Globus pallidus (tissue), 1 donor: ENCODE measurements around the gene EML4.
A peak's percentile ranks its signal among the peaks of the same experiment; 100 is the strongest.

Experiments
- DNase-seq: peaks from one replicate; pipeline ENCODE4 v3.0.0-alpha.2; 2015; ENCODE audit warnings: low spot score

Gene EML4

GRCh38 chr2:42138163-42139015, 30.8 kb upstream of the EML4 start:
- DNase-seq, result peak; percentile 50

- DNase-seq, result no peak
Observed at GRCh38 chr2:42139101-42139500, 30.1 kb upstream of the EML4 start.

DNA sequence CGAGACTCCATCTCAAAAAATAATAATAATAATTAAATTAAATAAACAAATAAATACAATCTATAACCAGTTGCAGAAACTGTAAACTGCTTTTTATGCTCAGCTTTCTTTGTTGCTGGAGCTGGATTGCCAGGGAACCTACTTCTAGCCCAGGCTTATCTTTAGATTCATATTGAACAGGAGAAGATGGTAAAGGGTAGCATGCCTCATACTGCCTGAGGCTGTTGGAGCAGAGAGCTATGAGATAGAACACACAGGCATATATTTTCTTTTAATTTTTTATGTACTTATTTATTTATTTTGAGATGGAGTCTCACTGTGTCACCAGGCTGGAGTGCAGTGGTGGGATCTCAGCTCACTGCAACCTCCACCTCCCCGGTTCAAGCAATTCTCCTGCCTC, 28.7 kb upstream of the EML4 start:
- DNase-seq, result no peak

DNA sequence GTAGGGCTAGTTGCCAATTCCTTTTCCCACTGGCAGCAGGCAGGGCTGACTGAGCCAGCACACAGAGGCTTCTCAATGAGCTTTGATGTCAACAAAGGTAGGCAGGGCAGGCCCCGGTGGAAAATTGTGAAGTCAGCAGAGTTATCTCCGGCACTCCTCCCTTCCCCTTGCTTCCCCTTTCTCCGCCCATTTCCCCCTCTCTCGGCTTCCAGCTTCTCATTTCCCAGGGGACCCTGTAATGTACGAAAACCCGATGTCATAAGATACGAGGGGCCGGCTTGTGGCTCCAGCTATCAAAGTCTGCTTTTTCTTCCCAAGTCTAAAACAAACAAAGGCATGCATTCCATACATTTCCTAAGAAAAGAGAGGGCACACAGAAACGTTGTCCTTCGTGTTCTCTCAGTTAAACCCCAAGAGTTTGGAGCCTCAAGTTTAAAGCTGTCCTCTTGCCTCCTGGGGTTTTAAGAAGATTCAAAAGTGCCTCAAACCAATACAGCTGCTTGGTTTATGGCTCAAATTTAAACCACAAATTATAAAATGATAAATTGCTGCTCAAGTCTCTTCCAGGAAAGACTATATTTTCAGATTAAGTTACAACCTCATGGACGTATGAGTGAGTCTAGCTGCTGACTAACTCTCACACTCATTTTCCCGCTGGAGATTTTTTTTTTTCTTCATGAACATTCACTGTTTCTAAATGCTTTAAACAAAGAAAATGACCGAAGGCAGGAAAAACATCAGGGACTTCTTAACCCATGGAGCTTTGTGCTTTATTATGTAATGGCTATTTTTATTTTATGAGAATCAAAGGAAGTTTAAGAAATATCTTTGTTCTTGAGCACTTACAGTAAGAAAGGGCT, 27.2 kb upstream of the EML4 start:
- peak; percentile 41 for DNase-seq

GRCh38 chr2:42142547-42143184, 26.5 kb upstream of the EML4 start:
- no peak for DNase-seq

DNA sequence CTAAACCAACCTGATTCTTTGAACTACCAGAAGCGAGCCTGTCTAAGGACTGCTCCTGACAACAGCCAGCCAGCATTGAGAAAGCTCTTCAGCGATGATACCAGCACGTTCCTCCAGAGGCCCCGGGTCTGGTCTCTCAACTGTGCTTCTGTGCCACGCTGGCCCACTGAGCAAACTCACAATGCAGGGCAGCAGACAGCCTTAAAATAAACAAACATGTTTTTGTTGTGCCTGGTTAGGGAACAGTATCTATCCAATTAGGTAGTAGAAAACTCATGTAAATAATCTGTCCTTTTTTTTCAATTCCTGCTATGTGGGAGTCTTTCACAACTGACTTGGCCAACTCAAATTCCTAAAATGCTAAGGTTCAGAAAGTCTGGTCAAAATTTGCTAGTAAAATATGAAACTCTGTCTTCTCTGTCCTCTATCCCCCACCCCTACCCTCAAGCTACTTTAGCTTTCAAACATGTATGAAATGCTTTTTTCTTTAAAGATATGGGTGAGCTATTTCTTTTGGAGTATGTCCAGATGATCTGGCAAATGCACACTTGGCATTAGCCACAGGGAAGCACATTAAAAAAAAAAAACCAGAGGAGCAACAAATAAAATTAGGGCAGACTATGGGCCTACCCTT, 21.4 kb upstream of the EML4 start:
- no peak for DNase-seq

- DNase-seq, result no peak
Observed at GRCh38 chr2:42150159-42150558, 19.0 kb upstream of the EML4 start.

- DNase-seq, result no peak
Observed at GRCh38 chr2:42153944-42154581, 15.1 kb upstream of the EML4 start.

- DNase-seq, result no peak
Observed at GRCh38 chr2:42156721-42157120, 12.4 kb upstream of the EML4 start.

GRCh38 chr2:42161444-42161843, 7.7 kb upstream of the EML4 start:
- DNase-seq, result no peak

DNA sequence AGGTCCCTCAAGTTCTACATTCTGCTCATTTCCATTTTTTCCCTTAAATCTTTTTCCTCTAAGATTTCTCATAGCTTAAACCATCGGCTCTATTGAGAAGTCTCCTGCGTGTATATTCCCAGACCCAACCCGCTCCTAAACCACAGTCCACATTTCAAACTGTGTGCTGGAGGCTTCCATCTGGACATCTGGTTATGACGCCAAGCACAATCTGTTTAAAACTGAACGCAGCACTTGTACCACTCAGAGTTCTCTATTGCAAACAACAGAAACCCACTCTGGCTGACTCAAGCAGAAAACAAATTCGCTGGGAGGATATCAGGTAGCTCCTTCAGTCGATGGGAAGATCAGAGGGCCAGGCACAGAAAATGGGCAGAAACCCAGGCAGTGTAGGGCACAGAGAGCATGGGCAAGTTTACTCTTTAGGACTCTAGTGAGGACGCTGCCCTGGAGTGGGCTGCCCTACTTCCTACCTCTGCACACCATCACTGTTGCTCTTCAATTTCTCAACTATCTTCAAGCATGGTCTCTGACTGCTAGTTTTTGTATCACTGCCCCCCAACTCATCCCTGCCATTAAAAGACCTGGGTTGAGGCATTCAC, 5.6 kb upstream of the EML4 start:
- no peak for DNase-seq

- no peak for DNase-seq
Observed at GRCh38 chr2:42164046-42164445, 5.1 kb upstream of the EML4 start.

DNA sequence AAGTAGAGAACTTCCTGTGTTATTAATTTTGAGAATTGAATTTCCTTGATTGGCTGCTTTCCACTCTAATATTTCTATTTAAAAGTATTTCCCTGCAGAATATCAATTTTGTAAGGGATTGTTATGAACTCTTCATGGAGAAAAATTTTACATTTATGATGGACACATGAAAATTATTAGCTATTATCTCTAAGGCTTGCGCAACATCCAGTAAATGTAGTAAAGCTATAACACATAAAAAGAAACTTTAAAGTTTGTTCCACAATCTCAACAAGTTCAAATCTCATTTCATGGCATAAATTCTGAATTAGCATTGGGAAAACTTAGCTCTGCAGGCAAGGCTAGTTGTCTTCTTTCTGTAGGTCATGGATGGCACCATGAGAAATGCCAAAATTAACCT, 4.2 kb upstream of the EML4 start:
- DNase-seq, result no peak

DNA sequence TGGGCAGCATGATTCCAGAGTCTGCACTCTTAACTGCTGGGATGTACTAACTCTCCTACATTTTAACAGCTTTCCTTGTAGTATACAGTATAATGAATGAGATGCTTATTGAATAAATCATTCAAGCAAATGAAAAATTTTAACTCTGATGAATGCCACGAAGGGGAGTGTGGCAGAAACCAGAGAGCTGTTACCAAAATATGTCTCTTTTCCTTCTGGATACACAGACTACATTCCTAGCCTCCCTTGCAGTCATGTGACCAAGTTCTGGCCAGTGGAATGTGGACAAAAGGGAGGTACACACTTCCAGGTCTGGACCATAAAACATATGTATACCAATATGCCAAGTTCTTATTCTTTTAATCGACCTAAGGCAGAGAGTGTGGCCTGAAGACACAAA, 1.7 kb upstream of the EML4 start:
- DNase-seq, result no peak

GRCh38 chr2:42168459-42169099, 574 bp upstream of the EML4 start:
- no peak for DNase-seq

GRCh38 chr2:42169874-42170521, 845 bp downstream of the EML4 start:
- DNase-seq, result peak; percentile 15

DNA sequence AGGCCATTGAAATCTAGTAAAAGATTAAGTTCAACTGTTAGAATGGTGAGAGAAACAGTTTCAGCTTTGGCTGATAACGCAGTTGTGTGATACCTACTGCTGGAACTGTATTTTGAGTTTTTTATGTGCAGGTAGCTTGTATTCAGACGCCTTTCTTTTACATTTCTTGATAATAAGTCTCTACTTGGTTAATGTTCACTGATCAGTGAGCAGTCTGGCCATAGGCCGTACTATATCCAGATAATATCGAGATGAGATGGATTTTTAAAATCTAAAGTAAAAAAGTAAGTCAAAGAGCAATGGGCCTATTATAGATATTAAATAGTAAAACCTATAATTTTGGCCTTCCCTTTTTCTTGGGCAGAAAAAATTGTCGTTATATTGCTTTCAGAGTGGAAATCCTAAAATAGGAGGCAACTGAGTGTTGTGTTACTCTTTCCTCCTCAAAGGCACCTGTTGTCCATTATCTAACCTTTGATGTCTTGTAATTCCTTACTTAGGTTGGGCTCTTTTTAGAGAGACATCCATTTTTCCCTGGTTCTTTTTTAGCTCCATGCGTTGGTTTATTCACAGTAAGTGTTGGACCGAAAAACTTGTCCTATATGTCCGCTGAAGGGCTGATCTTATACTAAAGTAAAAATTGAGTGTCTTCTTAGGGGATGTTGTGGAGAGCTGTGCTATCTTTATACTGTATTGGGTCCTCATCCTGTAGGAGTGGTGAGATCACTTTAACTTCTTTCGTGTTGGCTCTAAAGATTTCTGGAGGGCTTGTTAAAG, 1.7 kb downstream of the EML4 start:
- no peak for DNase-seq

GRCh38 chr2:42171396-42171980, 2.3 kb downstream of the EML4 start:
- no peak for DNase-seq

- DNase-seq, result no peak
Observed at GRCh38 chr2:42172020-42172419, 2.9 kb downstream of the EML4 start.
